ENCODE measurements around the gene CD22.

CD22 gene

DNA sequence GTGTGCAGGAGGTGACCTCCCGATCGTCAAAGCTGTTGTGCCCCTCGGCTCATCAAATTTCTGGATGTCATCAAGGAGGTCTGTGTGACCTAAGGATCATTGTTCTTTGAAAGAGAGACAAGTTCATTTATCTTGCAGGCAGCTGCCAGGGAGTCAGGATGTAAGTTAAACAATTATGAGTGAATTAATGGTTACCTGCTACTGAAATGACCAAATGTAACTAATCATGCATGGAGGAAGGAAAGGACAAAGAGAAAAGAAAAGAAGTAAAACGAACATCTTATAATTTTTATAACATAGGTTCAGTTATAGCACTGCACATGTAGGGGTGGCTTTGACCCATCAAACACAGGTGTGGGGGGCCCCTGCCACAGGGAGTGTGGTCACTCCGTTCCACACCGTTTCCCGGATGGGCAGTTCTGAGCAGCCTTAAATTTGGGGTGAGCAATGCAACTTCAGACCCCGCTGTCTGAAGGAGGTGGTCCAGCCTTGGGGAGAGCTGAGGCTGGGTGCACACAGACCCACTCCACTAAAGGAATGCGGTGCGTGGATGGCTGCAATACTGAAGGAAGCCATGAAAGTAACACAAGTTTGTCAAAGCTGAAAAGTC lies 5.3 kb downstream of the CD22 start:
- H3K36me3 Mint-ChIP-seq: no peaks in the 10 kb centered on the region
- peaks cover 42% of the 10 kb centered on the region for H3K27me3 Mint-ChIP-seq
- H3K4me1 Mint-ChIP-seq: peaks cover 10% of the 10 kb centered on the region
- H3K9me3 Mint-ChIP-seq: no peaks in the 10 kb centered on the region
- DNase-seq: no peak
- no peak overlapping the region for H3K27ac Mint-ChIP-seq
- H3K4me3 Mint-ChIP-seq: no peak overlapping the region
- CTCF ChIA-PET: interaction anchor here (2.2 kb wide), 1 partner anchor 19 kb away, joined by 9 read pairs; no protein-coding TSS in a partner anchor

DNA sequence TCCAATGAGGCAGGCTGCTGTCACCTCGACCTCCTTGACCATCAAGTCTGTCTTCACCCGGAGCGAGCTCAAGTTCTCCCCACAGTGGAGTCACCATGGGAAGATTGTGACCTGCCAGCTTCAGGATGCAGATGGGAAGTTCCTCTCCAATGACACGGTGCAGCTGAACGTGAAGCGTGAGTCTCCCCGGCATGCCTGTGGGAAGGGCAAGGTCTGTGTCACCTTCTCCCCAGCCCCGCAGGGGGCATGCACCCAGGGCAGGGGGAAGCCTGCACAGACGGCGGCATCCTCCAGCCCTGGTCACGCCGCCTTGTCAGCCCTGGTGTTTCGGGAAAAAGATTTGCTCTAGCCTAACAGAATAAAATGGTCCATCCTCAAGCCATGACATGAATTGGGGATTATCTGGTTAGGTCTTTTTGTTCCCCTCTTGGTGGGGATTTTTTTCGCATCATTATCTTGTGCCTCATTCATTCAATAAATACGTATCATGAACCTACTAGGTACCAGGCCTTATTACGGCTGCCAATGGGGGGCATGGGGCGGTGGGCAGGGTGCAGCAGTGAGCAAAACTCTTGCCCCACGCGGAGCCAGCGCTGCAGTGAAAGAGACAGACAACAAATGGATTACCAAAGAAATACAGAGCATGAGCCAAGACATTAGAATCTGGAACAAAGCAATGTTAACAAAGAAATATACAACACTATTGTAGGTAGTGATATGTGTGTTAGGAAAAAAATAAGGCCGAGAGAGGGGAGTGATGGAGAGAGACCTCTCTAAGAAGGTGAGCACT lies 7.4 kb downstream of the CD22 start:
- Mint-ChIP-seq H3K4me1 (peaks cover 10% of the 10 kb centered on the region), H3K36me3 (no peaks in the 10 kb centered on the region), H3K27ac (no peak overlapping the region), H3K27me3 (peaks cover 47% of the 10 kb centered on the region), H3K9me3 (no peaks in the 10 kb centered on the region), H3K4me3 (no peak overlapping the region)
- CTCF ChIA-PET: no interaction called here
- no peak for DNase-seq

DNA sequence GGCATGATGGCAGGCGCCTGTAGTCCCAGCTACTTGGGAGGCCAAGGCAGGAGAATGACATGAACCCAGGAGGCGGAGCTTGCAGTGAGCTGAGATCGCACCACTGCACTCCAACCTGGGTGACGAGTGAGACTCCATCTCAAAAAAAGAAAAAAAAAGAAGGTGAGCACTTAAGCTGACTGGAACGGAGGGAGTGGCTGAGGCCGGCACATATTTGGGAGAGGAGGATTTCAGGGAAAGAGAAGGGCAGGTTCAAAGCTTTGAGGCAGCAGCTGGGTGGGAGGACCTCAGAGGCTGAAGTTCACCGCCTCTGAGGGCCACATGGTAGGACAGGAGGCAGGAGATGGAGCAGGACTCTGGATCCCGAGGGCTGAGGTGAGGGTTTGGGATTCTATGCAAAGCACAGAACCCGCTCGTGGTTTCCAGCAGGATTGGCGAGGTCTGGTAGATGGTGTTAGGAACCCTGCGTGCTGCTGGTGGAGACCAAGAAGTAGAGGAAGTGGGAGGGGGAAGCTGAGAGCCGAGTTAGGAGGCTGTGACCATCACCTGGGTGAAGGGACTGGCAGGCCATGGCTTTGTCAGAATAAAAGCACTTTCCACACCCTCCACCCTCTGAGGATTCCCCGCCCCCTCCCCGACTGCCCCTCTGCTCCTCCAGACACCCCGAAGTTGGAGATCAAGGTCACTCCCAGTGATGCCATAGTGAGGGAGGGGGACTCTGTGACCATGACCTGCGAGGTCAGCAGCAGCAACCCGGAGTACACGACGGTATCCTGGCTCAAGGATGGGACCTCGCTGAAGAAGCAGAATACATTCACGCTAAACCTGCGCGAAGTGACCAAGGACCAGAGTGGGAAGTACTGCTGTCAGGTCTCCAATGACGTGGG lies 8.4 kb downstream of the CD22 start:
- Mint-ChIP-seq H3K27me3 (peaks cover 51% of the 10 kb centered on the region), H3K4me3 (no peak overlapping the region)

DNA sequence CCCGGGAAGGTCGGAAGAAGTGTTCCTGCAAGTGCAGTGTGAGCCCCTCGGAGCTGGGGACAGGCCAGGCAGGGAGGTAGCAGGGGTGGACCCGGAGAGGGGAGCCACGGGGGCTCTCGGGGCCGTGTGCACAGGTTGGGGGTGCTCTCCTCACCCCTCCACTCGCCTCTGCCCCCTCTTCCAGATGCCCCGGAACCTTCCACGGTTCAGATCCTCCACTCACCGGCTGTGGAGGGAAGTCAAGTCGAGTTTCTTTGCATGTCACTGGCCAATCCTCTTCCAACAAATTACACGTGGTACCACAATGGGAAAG lies 9.0 kb downstream of the CD22 start:
- Mint-ChIP-seq H3K4me3 (no peak overlapping the region), H3K27me3 (peaks cover 53% of the 10 kb centered on the region), H3K27ac (no peak overlapping the region), H3K9me3 (no peaks in the 10 kb centered on the region), H3K36me3 (no peaks in the 10 kb centered on the region), H3K4me1 (peaks cover 5% of the 10 kb centered on the region)
- no peak for DNase-seq
- CTCF ChIA-PET: no interaction called here

More for the DNA sequence above, 8.4 kb downstream of the CD22 start:
- CTCF ChIA-PET: no interaction called here
- Mint-ChIP-seq H3K36me3 (no peaks in the 10 kb centered on the region), H3K4me1 (peaks cover 10% of the 10 kb centered on the region), H3K9me3 (no peaks in the 10 kb centered on the region), H3K27ac (no peak overlapping the region)
- no peak for DNase-seq

DNA sequence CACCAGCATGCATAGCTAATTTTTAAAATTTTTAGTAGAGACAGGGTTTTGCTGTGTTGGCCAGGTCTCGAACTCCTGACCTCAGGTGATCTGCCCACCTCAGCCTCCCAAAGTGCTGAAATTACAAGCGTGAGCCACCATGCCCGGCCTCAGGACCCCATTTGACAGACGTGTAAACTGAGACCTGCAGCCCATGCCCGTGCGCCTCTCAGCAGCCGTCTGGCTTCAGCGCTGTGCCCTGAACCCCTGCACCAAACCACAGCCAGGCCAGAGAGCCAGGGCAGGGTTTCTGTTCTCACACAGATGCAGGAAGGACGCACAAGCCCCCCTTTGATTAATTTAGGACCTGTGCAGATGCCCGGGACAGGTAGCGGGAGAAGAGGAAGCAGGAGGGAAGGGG lies 11.4 kb downstream of the CD22 start:
- Mint-ChIP-seq H3K27ac (no peak overlapping the region), H3K4me1 (no peaks in the 10 kb centered on the region), H3K27me3 (peaks cover 69% of the 10 kb centered on the region), H3K4me3 (no peak overlapping the region), H3K9me3 (no peaks in the 10 kb centered on the region), H3K36me3 (no peaks in the 10 kb centered on the region)
- DNase-seq: no peak
- CTCF ChIA-PET: no interaction called here

DNA sequence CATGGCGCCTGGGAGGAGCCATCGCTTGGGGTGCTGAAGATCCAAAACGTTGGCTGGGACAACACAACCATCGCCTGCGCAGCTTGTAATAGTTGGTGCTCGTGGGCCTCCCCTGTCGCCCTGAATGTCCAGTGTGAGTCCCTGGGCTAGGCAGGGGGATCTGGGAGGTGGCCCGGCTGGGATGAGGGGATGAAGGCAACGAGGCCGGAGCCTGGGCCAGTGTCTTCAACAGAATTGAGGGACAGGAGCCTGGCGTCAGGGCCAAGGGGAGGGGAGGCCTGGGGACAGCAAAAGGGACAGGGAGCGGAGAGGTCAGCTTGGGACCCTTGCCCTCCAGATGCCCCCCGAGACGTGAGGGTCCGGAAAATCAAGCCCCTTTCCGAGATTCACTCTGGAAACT lies 12.0 kb downstream of the CD22 start:
- peaks cover 4% of the 10 kb centered on the region for H3K4me1 Mint-ChIP-seq
- CTCF ChIA-PET: no interaction called here

DNA sequence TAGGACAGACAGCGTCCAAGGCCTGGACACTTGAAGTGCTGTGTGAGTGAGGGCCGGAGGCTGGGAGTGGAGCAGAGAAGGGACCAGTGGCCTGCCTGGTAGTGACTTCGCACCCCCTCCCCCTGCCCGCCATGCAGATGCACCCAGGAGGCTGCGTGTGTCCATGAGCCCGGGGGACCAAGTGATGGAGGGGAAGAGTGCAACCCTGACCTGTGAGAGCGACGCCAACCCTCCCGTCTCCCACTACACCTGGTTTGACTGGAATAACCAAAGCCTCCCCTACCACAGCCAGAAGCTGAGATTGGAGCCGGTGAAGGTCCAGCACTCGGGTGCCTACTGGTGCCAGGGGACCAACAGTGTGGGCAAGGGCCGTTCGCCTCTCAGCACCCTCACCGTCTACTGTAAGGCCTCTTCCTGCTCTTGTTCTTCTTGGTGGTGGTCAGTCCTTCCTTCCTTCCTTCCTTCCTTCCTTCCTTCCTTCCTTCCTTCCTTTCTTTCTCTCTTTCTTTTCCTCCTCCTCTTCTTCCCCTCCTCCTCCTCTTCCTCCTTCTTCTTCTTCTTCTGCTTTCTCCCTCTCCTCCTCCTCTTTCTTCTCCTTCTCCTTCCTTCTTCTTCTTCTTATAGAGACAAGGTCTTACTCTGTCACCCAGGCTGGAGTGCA lies 12.7 kb downstream of the CD22 start:
- H3K4me3 Mint-ChIP-seq: no peak overlapping the region
- no peak overlapping the region for H3K27ac Mint-ChIP-seq
- no peak for DNase-seq
- H3K27me3 Mint-ChIP-seq: peaks cover 76% of the 10 kb centered on the region
- CTCF ChIA-PET: interaction anchor here (1.1 to 1.3 kb wide), 2 partner anchors 9 to 174 kb away, joined by 3 read pairs; no protein-coding TSS in a partner anchor
- H3K4me1 Mint-ChIP-seq: peaks cover 11% of the 10 kb centered on the region
- H3K9me3 Mint-ChIP-seq: no peaks in the 10 kb centered on the region
- no peaks in the 10 kb centered on the region for H3K36me3 Mint-ChIP-seq

More for the DNA sequence above, 12.0 kb downstream of the CD22 start:
- H3K4me3 Mint-ChIP-seq: no peak overlapping the region
- peaks cover 72% of the 10 kb centered on the region for H3K27me3 Mint-ChIP-seq
- H3K9me3 Mint-ChIP-seq: no peaks in the 10 kb centered on the region
- H3K27ac Mint-ChIP-seq: no peak overlapping the region
- no peak for DNase-seq
- H3K36me3 Mint-ChIP-seq: no peaks in the 10 kb centered on the region

DNA sequence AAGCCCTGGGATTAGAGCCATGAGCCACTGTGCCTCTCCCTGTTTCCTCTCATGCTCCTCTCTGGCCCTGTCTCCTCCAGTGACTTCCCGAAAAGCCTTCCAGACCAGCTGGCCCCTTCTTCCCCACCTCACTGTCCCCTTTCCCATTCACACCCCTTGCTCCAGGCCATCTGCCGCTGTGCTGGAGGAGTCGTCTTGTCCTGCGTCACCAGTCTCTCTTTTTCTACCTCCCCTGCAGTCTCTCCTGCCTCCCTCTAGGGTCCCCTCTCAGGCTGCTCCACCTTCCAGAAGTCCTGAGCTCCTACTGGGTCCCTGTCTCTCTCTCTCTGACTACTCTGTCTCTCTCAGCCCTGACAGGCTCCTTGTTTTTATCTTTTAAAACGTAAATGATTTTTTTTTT lies 13.4 kb downstream of the CD22 start:
- no peaks in the 10 kb centered on the region for H3K9me3 Mint-ChIP-seq
- no peak overlapping the region for H3K4me3 Mint-ChIP-seq
- H3K4me1 Mint-ChIP-seq: peaks cover 18% of the 10 kb centered on the region
- peaks cover 79% of the 10 kb centered on the region for H3K27me3 Mint-ChIP-seq
- DNase-seq: no peak
- CTCF ChIA-PET: interaction anchor here (1.1 to 1.3 kb wide), 2 partner anchors 10 to 173 kb away, joined by 3 read pairs; no protein-coding TSS in a partner anchor
- H3K27ac Mint-ChIP-seq: no peak overlapping the region
- no peaks in the 10 kb centered on the region for H3K36me3 Mint-ChIP-seq

DNA sequence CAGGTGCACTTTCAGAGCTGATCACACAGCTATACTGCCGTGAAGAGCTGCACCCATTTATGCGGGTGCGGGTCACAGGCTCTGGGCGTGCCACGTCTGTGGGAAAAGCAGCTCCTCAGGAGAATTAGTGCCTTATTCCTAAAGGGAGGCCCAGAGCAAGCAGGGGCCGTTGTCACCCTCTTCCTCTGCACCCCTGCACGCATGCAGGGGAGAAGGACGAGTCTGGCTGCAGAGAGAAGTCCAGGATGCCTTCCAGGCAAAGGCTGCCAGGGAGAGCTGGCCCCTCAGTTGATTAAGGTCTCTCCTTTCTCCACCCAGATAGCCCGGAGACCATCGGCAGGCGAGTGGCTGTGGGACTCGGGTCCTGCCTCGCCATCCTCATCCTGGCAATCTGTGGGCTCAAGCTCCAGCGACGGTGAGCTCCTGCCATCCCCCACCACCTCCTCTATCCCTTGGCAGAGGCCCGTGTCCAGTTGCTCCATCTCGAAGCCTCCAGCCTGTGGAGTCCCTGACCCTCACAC lies 15.6 kb downstream of the CD22 start:
- Mint-ChIP-seq H3K27me3 (peaks cover 92% of the 10 kb centered on the region), H3K4me1 (peaks cover 33% of the 10 kb centered on the region), H3K9me3 (no peaks in the 10 kb centered on the region), H3K4me3 (no peak overlapping the region), H3K27ac (no peak overlapping the region), H3K36me3 (no peaks in the 10 kb centered on the region)
- CTCF ChIA-PET: interaction anchor here (0.9 kb wide), 1 partner anchor 9 kb away, joined by 4 read pairs; no protein-coding TSS in a partner anchor
- DNase-seq: no peak

DNA sequence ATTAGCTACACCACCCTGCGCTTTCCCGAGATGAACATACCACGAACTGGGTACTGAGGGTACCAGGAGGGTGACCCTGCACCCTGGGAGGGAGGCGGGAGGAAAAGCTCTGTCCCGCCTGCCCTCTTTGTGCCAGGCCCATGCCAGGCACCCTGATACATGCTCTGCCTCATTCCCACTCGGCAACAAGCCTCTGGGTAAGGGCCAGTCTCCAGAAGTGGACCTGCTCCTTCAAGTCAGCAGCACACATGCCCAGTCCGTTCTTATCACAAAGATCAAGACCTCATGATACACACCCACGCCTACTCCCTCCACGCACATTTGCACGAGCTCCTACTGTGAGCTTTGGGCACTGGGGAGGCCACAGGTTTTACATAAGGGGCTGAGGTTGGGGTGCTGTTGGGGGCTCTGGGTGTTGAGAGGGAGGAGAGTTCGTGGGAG lies 16.7 kb downstream of the CD22 start:
- Mint-ChIP-seq H3K4me3 (no peak overlapping the region), H3K27me3 (peaks cover 94% of the 10 kb centered on the region), H3K27ac (no peak overlapping the region)

DNA sequence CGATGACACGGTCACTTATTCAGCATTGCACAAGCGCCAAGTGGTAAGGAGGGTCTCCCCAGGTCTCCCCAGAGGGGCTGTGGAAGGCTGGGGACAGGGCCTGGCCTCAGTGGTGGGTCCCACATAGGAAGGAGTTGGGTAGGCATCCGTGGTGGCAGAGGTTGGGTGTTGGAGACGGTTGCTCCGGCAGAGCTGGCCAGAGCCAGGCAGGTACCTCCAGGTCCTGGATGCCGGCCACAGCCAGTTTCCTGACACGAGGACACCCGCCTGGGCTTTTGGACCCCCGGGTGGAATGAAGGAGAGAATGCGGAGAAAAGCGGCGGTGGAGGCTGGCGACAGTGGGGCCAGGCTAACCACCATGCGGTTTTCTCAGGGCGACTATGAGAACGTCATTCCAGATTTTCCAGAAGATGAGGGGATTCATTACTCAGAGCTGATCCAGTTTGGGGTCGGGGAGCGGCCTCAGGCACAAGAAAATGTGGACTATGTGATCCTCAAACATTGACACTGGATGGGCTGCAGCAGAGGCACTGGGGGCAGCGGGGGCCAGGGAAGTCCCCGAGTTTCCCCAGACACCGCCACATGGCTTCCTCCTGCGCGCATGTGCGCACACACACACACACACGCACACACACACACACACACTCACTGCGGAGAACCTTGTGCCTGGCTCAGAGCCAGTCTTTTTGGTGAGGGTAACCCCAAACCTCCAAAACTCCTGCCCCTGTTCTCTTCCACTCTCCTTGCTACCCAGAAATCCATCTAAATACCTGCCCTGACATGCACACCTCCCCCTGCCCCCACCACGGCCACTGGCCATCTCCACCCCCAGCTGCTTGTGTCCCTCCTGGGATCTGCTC lies 17.4 kb downstream of the CD22 start:
- H3K27me3 Mint-ChIP-seq: peaks cover 94% of the 10 kb centered on the region
- H3K36me3 Mint-ChIP-seq: no peaks in the 10 kb centered on the region
- no peaks in the 10 kb centered on the region for H3K9me3 Mint-ChIP-seq
- H3K4me1 Mint-ChIP-seq: peaks cover 33% of the 10 kb centered on the region
- H3K4me3 Mint-ChIP-seq: peak overlapping the region; percentile 4
- peak; percentile 76 for DNase-seq
- CTCF ChIA-PET: interaction anchor here (1.0 to 2.2 kb wide), 6 partner anchors 39 to 204 kb away, joined by 3 to 5 read pairs (median 5); partner anchors contain the start of gene FXYD5
- peak overlapping the region; percentile 31 for H3K27ac Mint-ChIP-seq

More for the DNA sequence above, 16.7 kb downstream of the CD22 start:
- DNase-seq: no peak
- H3K36me3 Mint-ChIP-seq: no peaks in the 10 kb centered on the region
- H3K9me3 Mint-ChIP-seq: no peaks in the 10 kb centered on the region
- peaks cover 33% of the 10 kb centered on the region for H3K4me1 Mint-ChIP-seq
- CTCF ChIA-PET: interaction anchor here (2.2 kb wide), 1 partner anchor 192 kb away, joined by 5 read pairs; the partner anchor contains the start of gene FXYD5

DNA sequence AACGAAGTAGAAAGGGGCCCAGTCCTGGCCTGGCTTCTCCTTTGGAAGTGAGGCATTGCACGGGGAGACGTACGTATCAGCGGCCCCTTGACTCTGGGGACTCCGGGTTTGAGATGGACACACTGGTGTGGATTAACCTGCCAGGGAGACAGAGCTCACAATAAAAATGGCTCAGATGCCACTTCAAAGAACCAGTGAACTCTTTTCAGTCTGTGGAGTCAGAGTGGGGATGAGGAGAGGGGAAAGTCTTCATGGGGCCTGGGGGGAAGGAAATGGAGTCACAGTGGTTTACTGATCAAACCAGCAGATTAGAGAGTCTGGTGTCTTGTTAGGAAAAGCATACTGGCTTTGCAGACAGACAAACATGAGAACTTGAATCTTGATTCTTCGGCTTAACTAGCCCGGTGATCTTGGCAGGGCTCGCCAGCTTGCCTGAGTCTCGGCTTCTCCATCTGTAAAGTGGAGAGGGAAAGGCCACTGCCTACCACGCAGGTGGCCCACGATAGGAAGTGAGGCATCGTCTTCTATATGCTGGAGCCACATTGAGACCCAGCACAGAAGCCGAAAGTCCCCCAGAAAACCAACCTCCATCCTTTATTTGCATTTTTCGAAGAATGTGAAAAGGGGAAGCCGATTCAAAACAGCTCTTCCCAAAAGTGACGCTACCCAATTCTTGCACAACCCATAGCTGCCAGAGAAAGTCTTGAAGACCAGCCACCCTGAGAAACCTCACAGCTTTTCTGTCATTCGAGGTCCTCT lies 18.4 kb downstream of the CD22 start, which contains the start of gene FFAR1:
Gene FFAR1, plus strand, starts transcription at position 732 of the 759 bp plus-strand sequence. CDS start 3,650 bp downstream, outside the sequence.
- Mint-ChIP-seq H3K9me3 (no peaks in the 10 kb centered on the region), H3K4me3 (peak within 1 kb of the TSS; percentile 4), H3K4me1 (peaks cover 33% of the 10 kb centered on the region), H3K27ac (peak within 1 kb of the TSS; percentile 61), H3K36me3 (no peaks in the 10 kb centered on the region), H3K27me3 (peaks cover 91% of the 10 kb centered on the region)
- peak; percentile 57 for DNase-seq
- CTCF ChIA-PET: interaction anchor here (0.7 to 2.2 kb wide), 7 partner anchors 10 to 205 kb away, joined by 3 to 5 read pairs (median 5); partner anchors contain the start of genes FFAR3 and FXYD5

Data from activated naive CD4-positive, alpha-beta T cell treated with anti-CD3 and anti-CD28 coated beads, Interleukin-2, amount 10 ng/mL, durations not matched to agents 7 days and 5 days (primary cell).